Measurements from ENCODE around the gene EME1. TPM values are rescaled to one million over a fixed set of nuclear protein-coding genes. Genes with fewer than 3 reads are reported as not detected.

EME1 gene
- total RNA-seq, 1 donor from 2014 or later: 3.6 TPM

GRCh38 chr17:50356418-50356817 is 16.6 kb upstream of the EME1 start:
- Mint-ChIP-seq H3K9me3 (no peaks in the 10 kb centered on the region), H3K36me3 (ENCODE audit: low read depth) (peaks cover 54% of the 10 kb centered on the region), H3K4me1 (no peaks in the 10 kb centered on the region), H3K4me3 (no peak overlapping the region), H3K27me3 (no peaks in the 10 kb centered on the region), H3K27ac (no peak overlapping the region)
- ATAC-seq (ENCODE audit: low read depth) (no peak), DNase-seq (no peak)
- ChIA-PET CTCF (no interaction called here), POLR2A (no interaction called here)
- intact Hi-C loops (cut with micrococcal nuclease): no loop called here
- TF ChIP-seq CTCF (IDR thresholded peaks at IDR 0.05): no peak

GRCh38 chr17:50356892-50357510 is 16.0 kb upstream of the EME1 start:
- Mint-ChIP-seq H3K4me1 (peaks cover 2% of the 10 kb centered on the region), H3K27ac (no peak overlapping the region), H3K4me3 (no peak overlapping the region), H3K36me3 (ENCODE audit: low read depth) (peaks cover 56% of the 10 kb centered on the region), H3K27me3 (no peaks in the 10 kb centered on the region), H3K9me3 (no peaks in the 10 kb centered on the region)
- DNase-seq: no peak
- ATAC-seq (ENCODE audit: low read depth): no peak
- POLR2A ChIA-PET: no interaction called here
- TF ChIP-seq CTCF (IDR thresholded peaks at IDR 0.05): no peak
- intact Hi-C loops (cut with micrococcal nuclease): no loop called here
- CTCF ChIA-PET: no interaction called here

GRCh38 chr17:50358177-50358576 is 14.9 kb upstream of the EME1 start:
- CTCF ChIA-PET: no interaction called here
- Mint-ChIP-seq H3K4me1 (peaks cover 7% of the 10 kb centered on the region), H3K36me3 (ENCODE audit: low read depth) (peaks cover 53% of the 10 kb centered on the region)

GRCh38 chr17:50359005-50359699 is 13.9 kb upstream of the EME1 start:
- no peaks in the 10 kb centered on the region for H3K27me3 Mint-ChIP-seq
- ATAC-seq (ENCODE audit: low read depth) (no peak), DNase-seq (no peak)
- H3K4me1 Mint-ChIP-seq: peaks cover 7% of the 10 kb centered on the region
- CTCF ChIA-PET: interaction anchor here (1.0 to 4.1 kb wide), 4 partner anchors 10 to 143 kb away, joined by 3 to 18 read pairs (median 4); partner anchors contain the start of gene LRRC59
- no peak for TF ChIP-seq CTCF (IDR thresholded peaks at IDR 0.05)
- H3K36me3 Mint-ChIP-seq (ENCODE audit: low read depth): peaks cover 48% of the 10 kb centered on the region
- POLR2A ChIA-PET: interaction anchor here (0.7 to 1.5 kb wide), 2 partner anchors 9 to 13 kb away, joined by 3 to 5 read pairs; partner anchors contain the start of gene XYLT2
- intact Hi-C loops (cut with micrococcal nuclease): no loop called here
- no peak overlapping the region for H3K27ac Mint-ChIP-seq
- no peak overlapping the region for H3K4me3 Mint-ChIP-seq
- H3K9me3 Mint-ChIP-seq: no peaks in the 10 kb centered on the region

More at GRCh38 chr17:50358177-50358576, 14.9 kb upstream of the EME1 start:
- TF ChIP-seq CTCF (IDR thresholded peaks at IDR 0.05): no peak
- ATAC-seq (ENCODE audit: low read depth): no peak
- Mint-ChIP-seq H3K27me3 (no peaks in the 10 kb centered on the region), H3K27ac (no peak overlapping the region), H3K9me3 (no peaks in the 10 kb centered on the region), H3K4me3 (no peak overlapping the region)
- POLR2A ChIA-PET: no interaction called here
- intact Hi-C loops (cut with micrococcal nuclease): no loop called here
- no peak for DNase-seq

- POLR2A ChIA-PET: interaction anchor here (1.5 kb wide), 1 partner anchor 14 kb away, joined by 5 read pairs; the partner anchor contains the start of gene XYLT2
Observed at GRCh38 chr17:50359998-50360461, 13.0 kb upstream of the EME1 start.

More at GRCh38 chr17:50359998-50360461, 13.0 kb upstream of the EME1 start:
- Mint-ChIP-seq H3K9me3 (no peaks in the 10 kb centered on the region), H3K27ac (no peak overlapping the region), H3K4me3 (no peak overlapping the region), H3K36me3 (ENCODE audit: low read depth) (peaks cover 46% of the 10 kb centered on the region), H3K4me1 (peaks cover 7% of the 10 kb centered on the region), H3K27me3 (no peaks in the 10 kb centered on the region)
- ATAC-seq (ENCODE audit: low read depth): no peak
- no peak for TF ChIP-seq CTCF (IDR thresholded peaks at IDR 0.05)
- intact Hi-C loops (cut with micrococcal nuclease): loop anchor here (5.0 kb wide), 1 partner anchor 37 kb away; the partner anchor contains the start of gene LRRC59
- no peak for DNase-seq
- CTCF ChIA-PET: interaction anchor here (1.0 to 4.1 kb wide), 3 partner anchors 9 to 142 kb away, joined by 3 to 18 read pairs (median 4); partner anchors contain the start of gene LRRC59
